Spleen (tissue), 11 donors: ENCODE measurements around the gene MAS1. TPM values are rescaled to one million over a fixed set of nuclear protein-coding genes. Genes with fewer than 3 reads are reported as not detected.

Source experiments
- DNase-seq: peaks from one replicate; pipeline ENCODE4 v3.0.0-alpha.2; 2020
- H3K27ac ChIP-seq, 8 donors: fragments of 200-600 bp; sonication (generic) in 7 of 8; 1 replicate in 4 of 8; 2 replicates in 4 of 8; pipeline versions ENCODE4 v1.5.0 to v1.8.0; 2016 to 2021; ENCODE audit warnings: inconsistent platforms in 4 of 8, mild to moderate bottlenecking in 4 of 8, moderate library complexity in 1 of 8
- H3K27me3 ChIP-seq, 7 donors: fragments of 200-600 bp; sonication (generic) in 6 of 7; replicated peaks in 1 of 7; 1 replicate in 4 of 7; 2 replicates in 3 of 7; pipeline versions ENCODE4 v1.5.0 to v1.8.0; 2016 to 2021; ENCODE audit warnings: inconsistent platforms in 3 of 7, mild to moderate bottlenecking in 1 of 7
- H3K36me3 ChIP-seq, 6 donors: fragments of 200-600 bp; sonication (generic) in 5 of 6; 1 replicate in 4 of 6; 2 replicates in 2 of 6; pipeline versions ENCODE4 v1.5.0 to v1.8.0; 2016 to 2021; ENCODE audit warnings: inconsistent platforms in 2 of 6
- H3K4me1 ChIP-seq, 6 donors: fragments of 200-600 bp; sonication (generic) in 5 of 6; 1 replicate in 3 of 6; 2 replicates in 3 of 6; pipeline versions ENCODE4 v1.5.0 to v1.8.0; 2016 to 2021; ENCODE audit warnings: inconsistent platforms in 3 of 6
- H3K4me3 ChIP-seq, 8 donors: fragments of 200-600 bp; sonication (generic) in 7 of 8; 1 replicate in 4 of 8; 2 replicates in 4 of 8; pipeline versions ENCODE4 v1.5.0 to v1.8.0; 2016 to 2021; ENCODE audit warnings: inconsistent platforms in 4 of 8, mild to moderate bottlenecking in 4 of 8, moderate library complexity in 2 of 8
- H3K9me3 ChIP-seq, 8 donors: fragments of 200-600 bp; sonication (generic) in 7 of 8; 1 replicate in 4 of 8; 2 replicates in 4 of 8; pipeline versions ENCODE4 v1.5.0 to v1.8.0; 2016 to 2021; ENCODE audit warnings: inconsistent platforms in 4 of 8
- CTCF ChIP-seq, 11 experiments: fragments of 200-600 bp in 7 of 11; fragments of 450-650 bp in 4 of 11; sonication (generic) in 4 of 11; IDR thresholded peaks in 8 of 11; conservative IDR thresholded peaks in 3 of 11; 1 replicate in 7 of 11; 2 replicates in 4 of 11; pipeline versions ENCODE4 v1.4.0 to v1.8.0; 2016 to 2021; ENCODE audit warnings: antibody characterized with exemption in 11 of 11, inconsistent platforms in 4 of 11, mild to moderate bottlenecking in 1 of 11
- POLR2A ChIP-seq, 3 donors: fragments of 450-650 bp; IDR thresholded peaks; one replicate each; pipeline ENCODE4 v1.5.1; 2017; ENCODE audit warnings: antibody characterized with exemption in 3 of 3, mild to moderate bottlenecking in 1 of 3
- POLR2AphosphoS5 ChIP-seq, 3 donors: sonication (generic); formaldehyde crosslinking; IDR thresholded peaks; one replicate each; pipeline ENCODE4 v1.5.1; 2017; ENCODE audit warnings: antibody characterized with exemption in 3 of 3
- WGBS, 5 donors: extraction: QIAGEN DNeasy Blood & Tissue Kit in 3 of 5; methylation state at CpG; one replicate each; pipeline versions ENCODE4 v1.1.5 to v1.1.7; 2013 to 2018; 5-methylcytosine and 5-hydroxymethylcytosine counted together
- intact Hi-C: fragments of 100-400 bp; cut with DNase I; formaldehyde crosslinking; loops from one replicate; pipeline ENCODE4 v1.15.0; 2023; ENCODE audit warnings: low total_unique reads
- polyA plus RNA-seq, 3 donors: library from polyadenylated mRNA; stranded (reverse); fragments of 200-250 nt; gene quantifications; one replicate each; pipeline ENCODE4 v1.2.1, GENCODE V29; 2013
- total RNA-seq, 7 donors: library from RNA; depleted of rRNA in 3 of 7; stranded (reverse); fragments of >200 nt in 3 of 7; fragmentation: NEBNext Ultra II Directional in 4 of 7; extraction: Animal tissue kit (Norgen Biotek cat#: 25700) in 4 of 7; gene quantifications; one replicate each; pipeline versions ENCODE4 v1.1.0 to v1.2.1, GENCODE V29; 2016 to 2021
- donor health status: healthy with polysubstance abuse.
- donor health status: DM: no; HTN: no; CAD: no; lungs with moderate emphysema.
- donor health status: DM: no; HTN: no; CAD: no.
- donor health status: Bipolar disorder and iron deficiency.
- donor health status: healthy.
- donor health status: DM: no; HTN: no; CAD: no.
- donor health status: DM: yes; HTN: yes; CAD: no.

MAS1 gene
- total and polyA plus RNA-seq, 10 donors, result under 0.01 TPM; not detected in 9

GRCh38 chr6:159913862-159914564 lies 23.2 kb downstream of the MAS1 start:
- no peaks in the 10 kb centered on the region for H3K9me3 ChIP-seq
- peaks cover 0 to 29% (median 5%) of the 10 kb centered on the region in 7 donors for H3K27me3 ChIP-seq
- no peaks in the 10 kb centered on the region for H3K36me3 ChIP-seq
- H3K4me1 ChIP-seq, result no peaks in the 10 kb centered on the region
- 76 to 84% (median 80%) methylated on average over 6 of the region's 6 CpGs for WGBS, 5 donors
- no peak overlapping the region for H3K4me3 ChIP-seq
- TF ChIP-seq CTCF (IDR thresholded peaks at IDR 0.05 in 8 of 11, conservative IDR thresholded peaks at IDR 0.05 in 3 of 11), result no peak
- TF ChIP-seq POLR2AphosphoS5 (IDR thresholded peaks at IDR 0.05), result no peak
- no peak for TF ChIP-seq POLR2A (IDR thresholded peaks at IDR 0.05)
- no peak overlapping the region for H3K27ac ChIP-seq
- intact Hi-C loops, result no loop called here
- DNase-seq, result no peak

- no peaks in the 10 kb centered on the region for H3K9me3 ChIP-seq
- H3K36me3 ChIP-seq, result no peaks in the 10 kb centered on the region
- H3K4me3 ChIP-seq, result no peak overlapping the region
- intact Hi-C loops, result no loop called here
- peaks cover 0 to 25% (median 5%) of the 10 kb centered on the region in 7 donors for H3K27me3 ChIP-seq
- no peaks in the 10 kb centered on the region for H3K4me1 ChIP-seq
- H3K27ac ChIP-seq, result no peak overlapping the region
- no peak for TF ChIP-seq POLR2A (IDR thresholded peaks at IDR 0.05)
- TF ChIP-seq CTCF (IDR thresholded peaks at IDR 0.05 in 8 of 11, conservative IDR thresholded peaks at IDR 0.05 in 3 of 11), result no peak
- TF ChIP-seq POLR2AphosphoS5 (IDR thresholded peaks at IDR 0.05), result no peak
- WGBS, 5 donors, result 83 to 89% (median 86%) methylated on average over 3 of the region's 3 CpGs
- DNase-seq, result no peak
Measured at GRCh38 chr6:159914565-159914923, 23.8 kb downstream of the MAS1 start.

GRCh38 chr6:159915397-159915796 lies 24.6 kb downstream of the MAS1 start:
- H3K4me3 ChIP-seq, result no peak overlapping the region
- H3K4me1 ChIP-seq, result no peaks in the 10 kb centered on the region
- intact Hi-C loops, result no loop called here
- TF ChIP-seq CTCF (IDR thresholded peaks at IDR 0.05 in 8 of 11, conservative IDR thresholded peaks at IDR 0.05 in 3 of 11) (no peak), POLR2AphosphoS5 (IDR thresholded peaks at IDR 0.05) (no peak), POLR2A (IDR thresholded peaks at IDR 0.05) (no peak)
- H3K36me3 ChIP-seq, result no peaks in the 10 kb centered on the region
- H3K27me3 ChIP-seq, result peaks cover 0 to 18% (median 5%) of the 10 kb centered on the region in 7 donors
- WGBS, 5 donors, result 74 to 84% (median 78%) methylated on average over 2 of the region's 2 CpGs
- DNase-seq, result no peak
- no peak overlapping the region for H3K27ac ChIP-seq
- H3K9me3 ChIP-seq, result no peaks in the 10 kb centered on the region

- intact Hi-C loops, result no loop called here
- Histone ChIP-seq H3K36me3 (no peaks in the 10 kb centered on the region), H3K9me3 (no peaks in the 10 kb centered on the region), H3K4me1 (no peaks in the 10 kb centered on the region), H3K4me3 (no peak overlapping the region), H3K27me3 (peaks cover 0 to 17% (median 4%) of the 10 kb centered on the region in 7 donors), H3K27ac (no peak overlapping the region)
- no peak for TF ChIP-seq POLR2AphosphoS5 (IDR thresholded peaks at IDR 0.05)
- TF ChIP-seq CTCF (IDR thresholded peaks at IDR 0.05 in 8 of 11, conservative IDR thresholded peaks at IDR 0.05 in 3 of 11), result no peak
- no peak for TF ChIP-seq POLR2A (IDR thresholded peaks at IDR 0.05)
- WGBS, 5 donors, result 85 to 91% (median 87%) methylated on average over 4 of the region's 4 CpGs
- DNase-seq, result no peak
Measured at GRCh38 chr6:159916237-159916636, 25.4 kb downstream of the MAS1 start.
